ENCODE data around the gene FNTB. TPM values are rescaled to one million over a fixed set of nuclear protein-coding genes. Genes with fewer than 3 reads are reported as not detected.
"Not testable (repeated sequence)": the region's sequence is repeated elsewhere in the genome, so short reads cannot be mapped to it uniquely, and the experiment has no call there.

Gene FNTB
- total RNA-seq, 1 donor from 2014 or later: 19.1 TPM

GRCh38 chr14:65073605-65074201 lies 87.0 kb downstream of the FNTB start:
- Mint-ChIP-seq H3K4me3 (no peak overlapping the region), H3K27ac (no peak overlapping the region), H3K9me3 (no peaks in the 10 kb centered on the region), H3K36me3 (ENCODE audit: low read depth) (peaks cover 33% of the 10 kb centered on the region), H3K4me1 (peaks cover 9% of the 10 kb centered on the region), H3K27me3 (no peaks in the 10 kb centered on the region)
- no peak for DNase-seq
- intact Hi-C loops (cut with micrococcal nuclease): no loop called here

GRCh38 chr14:65074449-65075150 lies 87.9 kb downstream of the FNTB start:
- Mint-ChIP-seq H3K9me3 (no peaks in the 10 kb centered on the region), H3K4me3 (no peak overlapping the region)
- intact Hi-C loops (cut with micrococcal nuclease): no loop called here

GRCh38 chr14:65075628-65076325 lies 89.1 kb downstream of the FNTB start:
- no peaks in the 10 kb centered on the region for H3K9me3 Mint-ChIP-seq
- no peaks in the 10 kb centered on the region for H3K27me3 Mint-ChIP-seq
- peaks cover 28% of the 10 kb centered on the region for H3K4me1 Mint-ChIP-seq
- H3K4me3 Mint-ChIP-seq: no peak overlapping the region
- DNase-seq: no peak
- peaks cover 45% of the 10 kb centered on the region for H3K36me3 Mint-ChIP-seq (ENCODE audit: low read depth)
- intact Hi-C loops (cut with micrococcal nuclease): no loop called here
- peak overlapping the region; percentile 10 for H3K27ac Mint-ChIP-seq

More at GRCh38 chr14:65074449-65075150, 87.9 kb downstream of the FNTB start:
- peaks cover 38% of the 10 kb centered on the region for H3K36me3 Mint-ChIP-seq (ENCODE audit: low read depth)
- peak overlapping the region; percentile 53 for H3K27ac Mint-ChIP-seq
- H3K4me1 Mint-ChIP-seq: peaks cover 16% of the 10 kb centered on the region
- DNase-seq: no peak
- H3K27me3 Mint-ChIP-seq: no peaks in the 10 kb centered on the region

GRCh38 chr14:65077318-65077717 lies 90.6 kb downstream of the FNTB start:
- Mint-ChIP-seq H3K9me3 (no peaks in the 10 kb centered on the region), H3K4me3 (no peak overlapping the region), H3K27me3 (no peaks in the 10 kb centered on the region), H3K36me3 (ENCODE audit: low read depth) (peaks cover 59% of the 10 kb centered on the region), H3K27ac (no peak overlapping the region), H3K4me1 (peaks cover 42% of the 10 kb centered on the region)
- intact Hi-C loops (cut with micrococcal nuclease): no loop called here
- DNase-seq: no peak

GRCh38 chr14:65079201-65079600 lies 92.5 kb downstream of the FNTB start:
- intact Hi-C loops (cut with micrococcal nuclease): no loop called here
- no peaks in the 10 kb centered on the region for H3K27me3 Mint-ChIP-seq
- H3K36me3 Mint-ChIP-seq (ENCODE audit: low read depth): peaks cover 71% of the 10 kb centered on the region
- peak overlapping the region; percentile 2 for H3K4me3 Mint-ChIP-seq
- peaks cover 51% of the 10 kb centered on the region for H3K4me1 Mint-ChIP-seq
- no peaks in the 10 kb centered on the region for H3K9me3 Mint-ChIP-seq
- no peak overlapping the region for H3K27ac Mint-ChIP-seq
- DNase-seq: no peak

- no peak for DNase-seq
- Mint-ChIP-seq H3K27me3 (no peaks in the 10 kb centered on the region), H3K36me3 (ENCODE audit: low read depth) (peaks cover 75% of the 10 kb centered on the region), H3K4me3 (no peak overlapping the region), H3K27ac (peak overlapping the region; percentile 0), H3K9me3 (no peaks in the 10 kb centered on the region), H3K4me1 (peaks cover 50% of the 10 kb centered on the region)
- intact Hi-C loops (cut with micrococcal nuclease): no loop called here
These were observed 93.1 kb downstream of the FNTB start for GRCh38 chr14:65079768-65080167.

DNA sequence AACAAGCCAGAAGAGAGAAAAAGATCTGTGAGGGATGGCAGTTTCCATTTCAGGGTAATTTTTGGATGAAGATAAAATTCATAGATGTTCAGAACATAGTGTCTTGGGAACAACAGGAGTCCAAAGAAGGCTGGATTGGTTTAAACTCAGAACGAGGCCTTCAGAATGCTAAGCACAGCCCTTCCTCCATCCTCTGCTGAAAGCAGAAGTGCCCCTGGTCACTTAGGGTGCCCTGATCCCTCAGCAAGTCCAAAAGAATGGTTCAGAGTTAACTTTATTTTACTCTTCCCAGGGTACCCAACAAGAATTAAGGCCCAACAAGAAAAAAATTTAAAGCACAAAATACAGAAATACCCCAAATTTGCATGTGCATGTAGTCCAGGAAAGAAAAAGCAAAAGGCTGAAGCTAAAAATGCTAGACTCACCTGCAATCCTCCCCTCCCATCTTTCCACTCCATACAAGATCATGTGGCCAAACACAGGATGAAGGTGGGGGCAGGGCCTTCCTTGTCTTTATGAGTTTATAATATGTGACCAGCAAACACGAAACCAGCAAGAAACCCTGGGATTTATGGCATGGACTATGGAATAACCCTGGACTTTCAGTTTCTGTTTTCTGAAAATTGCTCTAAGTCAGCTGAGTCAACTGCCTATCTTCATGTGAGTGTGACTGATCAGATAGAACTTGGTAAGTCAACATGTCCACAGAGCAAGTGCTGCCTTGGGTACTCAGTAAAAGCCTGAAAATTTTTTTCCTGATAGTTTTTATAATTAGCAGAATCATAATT lies 94.5 kb downstream of the FNTB start:
- peak overlapping the region; percentile 41 for H3K27ac Mint-ChIP-seq
- peaks cover 76% of the 10 kb centered on the region for H3K36me3 Mint-ChIP-seq (ENCODE audit: low read depth)
- peaks cover 44% of the 10 kb centered on the region for H3K4me1 Mint-ChIP-seq
- intact Hi-C loops (cut with micrococcal nuclease): no loop called here
- no peak for DNase-seq
- H3K27me3 Mint-ChIP-seq: no peaks in the 10 kb centered on the region
- no peak overlapping the region for H3K4me3 Mint-ChIP-seq
- H3K9me3 Mint-ChIP-seq: no peaks in the 10 kb centered on the region

DNA sequence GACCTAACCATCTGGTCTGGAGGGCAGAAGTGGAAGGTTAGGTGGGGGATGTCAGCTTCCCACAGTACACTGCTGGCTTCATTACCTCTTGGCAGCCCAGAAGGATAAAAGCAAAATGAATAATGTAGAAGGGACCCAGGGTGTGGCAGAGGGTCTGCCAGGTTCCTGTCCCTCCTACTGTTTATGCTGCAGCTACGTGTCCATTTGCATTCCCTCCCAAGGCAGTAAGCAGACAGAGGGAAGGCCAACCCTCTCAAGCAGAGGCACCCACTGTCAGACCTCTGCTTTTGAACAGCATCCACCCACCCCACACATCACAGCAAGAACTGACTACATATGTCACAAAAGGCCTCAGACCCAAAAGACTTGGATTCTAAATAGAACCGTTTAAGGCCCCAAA lies 96.2 kb downstream of the FNTB start:
- peak overlapping the region; percentile 45 for H3K27ac Mint-ChIP-seq

GRCh38 chr14:65084554-65085505 lies 98.1 kb downstream of the FNTB start:
- peaks cover 38% of the 10 kb centered on the region for H3K4me1 Mint-ChIP-seq
- H3K4me3 Mint-ChIP-seq: no peak overlapping the region
- H3K9me3 Mint-ChIP-seq: peaks cover 17% of the 10 kb centered on the region
- intact Hi-C loops (cut with micrococcal nuclease): no loop called here
- no peak overlapping the region for H3K27ac Mint-ChIP-seq
- H3K27me3 Mint-ChIP-seq: no peaks in the 10 kb centered on the region
- DNase-seq: no peak
- peaks cover 91% of the 10 kb centered on the region for H3K36me3 Mint-ChIP-seq (ENCODE audit: low read depth)

More for the DNA sequence above, 96.2 kb downstream of the FNTB start:
- intact Hi-C loops (cut with micrococcal nuclease): no loop called here
- Mint-ChIP-seq H3K9me3 (peaks cover 9% of the 10 kb centered on the region), H3K36me3 (ENCODE audit: low read depth) (peaks cover 82% of the 10 kb centered on the region), H3K27me3 (no peaks in the 10 kb centered on the region), H3K4me1 (peaks cover 47% of the 10 kb centered on the region), H3K4me3 (no peak overlapping the region)
- no peak for DNase-seq

GRCh38 chr14:65086686-65087085 lies 100.0 kb downstream of the FNTB start:
- H3K27me3 Mint-ChIP-seq; intact Hi-C loops (cut with micrococcal nuclease); DNase-seq; H3K27ac Mint-ChIP-seq; H3K4me3 Mint-ChIP-seq: not testable (repeated sequence)
- peaks cover 85% of the 10 kb centered on the region for H3K36me3 Mint-ChIP-seq (ENCODE audit: low read depth)
- H3K9me3 Mint-ChIP-seq: peaks cover 17% of the 10 kb centered on the region
- H3K4me1 Mint-ChIP-seq: peaks cover 25% of the 10 kb centered on the region

DNA sequence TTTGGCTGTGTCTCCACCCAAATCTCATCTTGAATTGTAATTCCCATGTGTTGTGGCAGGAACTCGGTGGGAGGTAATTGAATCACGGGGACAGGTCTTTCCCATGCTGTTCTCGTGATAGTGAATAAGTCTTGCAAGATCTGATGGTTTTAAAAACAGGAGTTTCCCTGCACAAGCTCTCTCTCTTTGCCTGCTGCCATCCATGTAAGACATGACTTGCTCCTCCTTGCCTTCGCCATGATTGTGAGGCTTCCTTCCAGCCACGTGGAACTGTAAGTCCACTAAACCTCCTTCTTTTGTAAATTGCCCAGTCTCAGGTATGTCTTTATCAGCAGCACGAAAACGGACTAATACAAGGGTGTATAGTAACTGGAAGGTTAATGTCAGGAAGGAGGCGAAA lies 101.1 kb downstream of the FNTB start:
- Mint-ChIP-seq H3K36me3 (ENCODE audit: low read depth) (peaks cover 84% of the 10 kb centered on the region), H3K4me1 (peaks cover 14% of the 10 kb centered on the region), H3K9me3 (peaks cover 17% of the 10 kb centered on the region)
- H3K4me3 Mint-ChIP-seq; H3K27ac Mint-ChIP-seq; DNase-seq; H3K27me3 Mint-ChIP-seq; intact Hi-C loops (cut with micrococcal nuclease): not testable (repeated sequence)

DNA sequence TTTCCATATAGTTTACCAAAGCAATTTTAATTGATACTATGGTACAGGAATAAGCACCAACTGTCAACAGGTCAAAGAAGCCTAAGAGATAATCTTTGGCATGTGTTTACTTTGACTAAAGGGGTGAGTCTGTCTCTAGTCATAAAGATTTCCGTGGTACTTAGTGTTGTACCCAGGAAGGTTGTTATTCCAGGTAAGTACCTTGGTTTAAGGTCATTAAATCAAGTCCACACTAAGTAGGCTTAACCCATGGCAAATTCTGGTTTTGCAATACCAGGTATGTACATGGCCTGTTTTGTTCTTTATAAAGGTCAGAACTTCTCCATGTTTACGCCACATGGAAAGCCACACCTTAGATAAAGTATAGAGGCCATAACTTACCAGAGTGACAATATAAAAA lies 105.7 kb downstream of the FNTB start:
- H3K9me3 Mint-ChIP-seq: peaks cover 13% of the 10 kb centered on the region
- H3K27me3 Mint-ChIP-seq: no peaks in the 10 kb centered on the region
- intact Hi-C loops (cut with micrococcal nuclease): no loop called here
- no peak for DNase-seq
- H3K4me3 Mint-ChIP-seq: no peak overlapping the region
- no peak overlapping the region for H3K27ac Mint-ChIP-seq
- peaks cover 41% of the 10 kb centered on the region for H3K4me1 Mint-ChIP-seq
- H3K36me3 Mint-ChIP-seq (ENCODE audit: low read depth): peaks cover 85% of the 10 kb centered on the region

Measured in activated CD4-positive, alpha-beta T cell treated with anti-CD3 and anti-CD28 coated beads, Interleukin-2, amount 10 ng/mL, durations not matched to agents 24 days and 14 days (primary cell).